KOPT-K1 (cell line): ENCODE results near the gene NEUROD4.

Experiments
- H3K27ac ChIP-seq: fragments of 200-600 bp; sonication (generic); 2 replicates; pipeline ENCODE4 v1.5.1; 2016; ENCODE audit warnings: antibody characterized with exemption, mild to moderate bottlenecking, low read depth, low read length; ENCODE audit not compliant: poor library complexity, severe bottlenecking
- H3K36me3 ChIP-seq: fragments of 200-600 bp; sonication (generic); 2 replicates; pipeline ENCODE4 v1.5.1; 2017; ENCODE audit warnings: antibody characterized with exemption, mild to moderate bottlenecking, low read length, moderate library complexity; ENCODE audit not compliant: insufficient read depth
- H3K9me3 ChIP-seq: fragments of 200-600 bp; sonication (generic); 2 replicates; pipeline ENCODE4 v1.5.1; 2017; ENCODE audit warnings: antibody characterized with exemption, low read length, mild to moderate bottlenecking; ENCODE audit not compliant: insufficient read depth, poor library complexity, severe bottlenecking

Gene NEUROD4

DNA sequence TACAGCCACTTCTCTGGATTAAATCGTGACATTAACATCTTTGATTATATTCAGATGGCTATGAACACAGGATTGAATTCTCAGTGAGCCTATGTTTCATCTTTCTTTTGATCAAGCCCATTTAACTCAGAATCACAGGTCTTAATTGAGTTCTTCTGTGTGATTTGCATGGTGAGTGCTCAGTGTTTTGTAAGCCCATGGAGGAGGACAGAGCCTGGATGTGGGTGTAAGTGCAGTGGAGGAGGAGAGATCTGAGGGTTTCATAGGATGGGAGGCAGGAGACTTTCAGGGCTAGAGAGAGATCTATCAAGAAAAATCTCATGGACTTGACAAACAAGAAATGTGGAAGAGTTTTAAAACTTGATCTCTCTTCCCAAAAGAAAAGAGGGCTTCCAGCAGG lies 29.9 kb upstream of the NEUROD4 start:
- Histone ChIP-seq H3K36me3 (no peaks in the 10 kb centered on the region), H3K9me3 (no peaks in the 10 kb centered on the region), H3K27ac (peak overlapping the region; percentile 94)

DNA sequence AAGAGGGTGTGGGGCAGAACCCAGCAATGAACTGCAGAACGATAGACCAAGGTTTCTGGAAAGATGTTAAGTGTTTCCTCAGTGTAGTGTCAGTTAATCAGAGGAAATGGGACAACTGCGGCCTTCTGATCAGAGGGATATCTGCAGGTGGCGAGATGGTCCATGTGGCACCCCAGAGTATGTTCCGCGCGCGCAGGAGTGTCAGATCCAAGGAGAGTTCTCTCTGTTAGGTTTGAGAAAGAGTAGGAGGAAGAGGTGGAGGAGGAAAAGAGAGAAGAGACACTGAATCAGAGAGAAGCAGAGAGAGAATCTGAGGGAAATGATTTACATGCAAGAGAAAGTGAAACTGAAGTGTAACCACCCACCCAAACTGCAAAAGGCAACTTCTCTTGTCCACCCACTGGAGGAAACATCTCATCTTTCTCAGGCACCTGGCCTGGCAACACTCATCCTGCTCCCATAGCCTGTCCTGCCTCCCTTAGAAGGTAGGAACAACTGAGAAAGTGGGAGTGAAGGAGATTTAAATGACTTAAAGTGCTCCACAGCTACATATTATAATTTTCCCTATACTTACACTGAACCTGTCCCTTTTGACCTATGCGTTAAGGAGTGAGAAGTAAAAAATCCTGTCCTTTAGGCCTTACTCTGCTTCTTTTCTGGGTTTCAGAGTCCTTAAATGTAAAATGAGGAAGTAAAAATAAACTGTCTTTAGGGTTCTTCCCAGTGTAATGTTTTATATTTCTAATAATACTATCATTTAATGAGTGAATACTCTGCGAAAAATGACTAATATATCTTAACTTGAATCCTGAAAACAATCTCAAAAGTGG lies 28.4 kb upstream of the NEUROD4 start:
- H3K27ac ChIP-seq = peak overlapping the region; percentile 94
- H3K9me3 ChIP-seq = no peaks in the 10 kb centered on the region
- no peaks in the 10 kb centered on the region for H3K36me3 ChIP-seq

- Histone ChIP-seq H3K36me3 (no peaks in the 10 kb centered on the region), H3K9me3 (no peaks in the 10 kb centered on the region), H3K27ac (peak overlapping the region; percentile 94)
Measured at GRCh38 chr12:54991991-54992375, 27.8 kb upstream of the NEUROD4 start.

DNA sequence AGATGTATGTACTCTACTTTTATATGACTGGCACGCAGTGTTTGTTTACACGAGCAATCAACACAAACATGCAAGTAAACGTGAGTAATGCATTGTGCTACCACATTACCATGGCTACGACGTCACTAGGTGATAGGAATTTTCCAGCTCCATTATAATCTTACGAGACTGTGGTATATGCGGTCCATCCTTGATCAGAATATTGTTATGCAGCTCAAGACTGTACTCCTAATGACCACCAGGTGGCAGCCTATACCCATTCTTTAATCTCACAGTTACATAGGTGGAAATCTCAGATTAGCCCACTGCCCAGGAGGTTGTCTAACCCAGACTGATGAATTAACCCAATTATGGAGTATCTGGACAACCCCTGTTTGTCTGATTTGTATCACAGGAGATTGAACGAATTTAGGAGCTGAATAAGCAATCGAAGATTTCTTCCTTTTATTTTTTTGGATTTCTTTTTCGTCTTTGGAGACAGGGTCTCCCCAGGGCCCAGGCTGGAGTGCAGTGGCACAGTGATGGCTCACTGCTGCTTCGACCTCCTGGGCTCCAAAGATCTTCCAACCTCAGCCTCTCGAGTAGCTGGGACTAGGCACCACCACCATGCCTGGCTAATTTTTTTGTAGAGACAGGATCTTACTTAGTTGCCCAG lies 26.5 kb upstream of the NEUROD4 start:
- H3K9me3 ChIP-seq = no peaks in the 10 kb centered on the region
- no peak overlapping the region for H3K27ac ChIP-seq
- no peaks in the 10 kb centered on the region for H3K36me3 ChIP-seq

GRCh38 chr12:54996205-54996604 lies 23.6 kb upstream of the NEUROD4 start:
- H3K9me3 ChIP-seq = no peaks in the 10 kb centered on the region
- no peaks in the 10 kb centered on the region for H3K36me3 ChIP-seq
- H3K27ac ChIP-seq = no peak overlapping the region

GRCh38 chr12:54997929-54998522 lies 21.7 kb upstream of the NEUROD4 start:
- no peak overlapping the region for H3K27ac ChIP-seq

DNA sequence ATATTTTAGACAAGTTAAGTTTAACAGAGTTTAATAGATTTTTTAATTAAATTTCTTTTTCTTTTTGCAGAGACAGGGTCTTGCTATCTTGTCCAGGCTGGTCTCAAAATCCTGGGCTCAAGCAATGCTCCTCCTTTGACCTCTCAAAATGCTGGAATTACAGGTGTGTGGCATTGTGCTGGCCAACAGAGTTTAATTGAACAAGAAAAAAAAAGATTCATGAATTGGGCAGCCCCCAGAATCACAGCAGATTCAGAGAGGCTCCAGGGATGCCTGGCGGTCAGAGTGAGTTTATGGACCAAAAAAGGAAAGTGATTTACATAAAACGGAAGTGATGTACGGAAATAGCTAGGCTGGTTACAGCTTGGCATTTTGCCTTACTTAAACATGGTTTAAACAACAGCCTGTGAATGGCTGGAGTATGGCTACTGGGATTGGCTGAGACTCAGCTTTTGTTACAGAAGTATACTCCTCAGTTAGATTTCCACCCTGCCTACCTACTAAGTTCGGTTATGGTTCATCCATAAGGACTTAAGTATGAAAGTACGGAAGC lies 20.7 kb upstream of the NEUROD4 start:
- Histone ChIP-seq H3K27ac (no peak overlapping the region), H3K36me3 (no peaks in the 10 kb centered on the region), H3K9me3 (no peaks in the 10 kb centered on the region)

More at GRCh38 chr12:54997929-54998522, 21.7 kb upstream of the NEUROD4 start:
- no peaks in the 10 kb centered on the region for H3K9me3 ChIP-seq
- H3K36me3 ChIP-seq = no peaks in the 10 kb centered on the region

- H3K27ac ChIP-seq = no peak overlapping the region
- no peaks in the 10 kb centered on the region for H3K36me3 ChIP-seq
- no peaks in the 10 kb centered on the region for H3K9me3 ChIP-seq
Measured at GRCh38 chr12:55001198-55001868, 18.4 kb upstream of the NEUROD4 start.

DNA sequence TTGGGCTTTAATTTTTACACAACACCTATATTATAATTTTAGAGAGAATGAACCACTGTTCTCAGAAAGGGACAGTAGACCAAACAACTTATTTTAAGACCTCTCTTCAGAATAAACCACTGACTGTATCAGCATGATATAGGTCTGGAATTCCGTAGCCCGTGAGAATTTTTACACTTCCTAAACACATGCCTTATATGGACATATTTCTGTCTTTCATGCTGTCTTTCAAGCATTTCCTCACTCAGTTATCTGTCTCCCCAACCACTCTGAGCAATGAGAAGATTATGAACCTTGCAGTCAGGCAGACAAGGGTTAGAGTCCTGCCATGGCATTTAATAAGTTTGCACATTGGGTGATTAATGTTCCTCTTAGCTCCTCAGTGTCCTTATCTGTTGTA lies 17.4 kb upstream of the NEUROD4 start:
- Histone ChIP-seq H3K27ac (no peak overlapping the region), H3K36me3 (no peaks in the 10 kb centered on the region), H3K9me3 (no peaks in the 10 kb centered on the region)

DNA sequence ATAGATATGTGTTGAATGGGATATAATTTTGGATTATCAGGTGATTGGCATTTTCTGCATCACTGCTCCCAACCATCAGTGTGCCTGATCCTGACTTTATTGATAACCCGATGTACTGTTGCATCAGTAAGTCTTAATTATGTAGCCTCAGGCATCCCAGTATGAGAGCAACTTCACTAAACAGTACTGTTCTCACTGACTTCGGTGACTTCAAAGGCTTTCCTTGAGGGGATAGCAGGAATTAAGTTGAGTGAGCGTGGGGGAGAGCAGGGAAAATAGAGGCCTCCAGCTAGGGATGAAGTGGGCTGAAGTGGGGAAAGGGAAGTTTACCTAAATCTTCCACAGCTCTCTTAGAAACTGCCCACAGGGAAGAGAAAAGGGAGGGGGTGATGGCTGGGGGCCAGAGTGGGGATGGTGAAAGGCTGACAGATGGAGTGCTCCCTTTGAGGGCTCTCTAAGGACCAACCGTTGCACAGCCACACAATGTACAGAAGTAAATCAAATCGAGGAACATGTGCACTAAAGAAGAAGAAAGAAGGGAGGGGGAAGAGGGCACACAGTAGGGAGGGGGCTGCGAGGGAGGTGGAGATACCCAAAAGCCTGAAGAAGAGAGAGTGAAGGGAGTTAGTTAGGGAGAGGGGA lies 10.7 kb upstream of the NEUROD4 start:
- H3K9me3 ChIP-seq = peaks cover 22% of the 10 kb centered on the region
- no peak overlapping the region for H3K27ac ChIP-seq
- H3K36me3 ChIP-seq = no peaks in the 10 kb centered on the region

- H3K36me3 ChIP-seq = no peaks in the 10 kb centered on the region
- peaks cover 16% of the 10 kb centered on the region for H3K9me3 ChIP-seq
- no peak overlapping the region for H3K27ac ChIP-seq
Measured at GRCh38 chr12:55017416-55017925, 2.3 kb upstream of the NEUROD4 start.

GRCh38 chr12:55024575-55024974 lies 4.8 kb downstream of the NEUROD4 start:
- no peaks in the 10 kb centered on the region for H3K36me3 ChIP-seq
- H3K9me3 ChIP-seq = no peaks in the 10 kb centered on the region
- no peak overlapping the region for H3K27ac ChIP-seq

GRCh38 chr12:55025508-55025907 lies 5.7 kb downstream of the NEUROD4 start:
- no peaks in the 10 kb centered on the region for H3K9me3 ChIP-seq
- no peak overlapping the region for H3K27ac ChIP-seq
- no peaks in the 10 kb centered on the region for H3K36me3 ChIP-seq

- no peaks in the 10 kb centered on the region for H3K9me3 ChIP-seq
- no peaks in the 10 kb centered on the region for H3K36me3 ChIP-seq
- H3K27ac ChIP-seq = no peak overlapping the region
Measured at GRCh38 chr12:55034218-55034617, 14.4 kb downstream of the NEUROD4 start.
